GM11168 (cell line): Measurements from ENCODE around the gene BAHCC1.

Experiments used
- in situ Hi-C: fragments of 300-500 bp; cut with MboI; formaldehyde crosslinking; loops from one replicate; pipeline ENCODE4 v1.12.0; 2022; ENCODE audit warnings: low sequenced_read_pairs; ENCODE audit not compliant: unreplicated experiment

Gene BAHCC1

GRCh38 chr17:81471818-81472456 lies 76.7 kb downstream of the BAHCC1 start:
- in situ Hi-C loops = no loop called here

- in situ Hi-C loops = no loop called here
Observed at GRCh38 chr17:81473019-81473418, 77.8 kb downstream of the BAHCC1 start.

- in situ Hi-C loops = loop anchor here (25.0 kb wide), 2 partner anchors 188 to 338 kb away; partner anchors contain the start of gene SLC38A10
Observed at GRCh38 chr17:81474958-81475357, 79.7 kb downstream of the BAHCC1 start.

- in situ Hi-C loops = loop anchor here (25.0 kb wide), 2 partner anchors 189 to 339 kb away; partner anchors contain the start of gene SLC38A10
Observed at GRCh38 chr17:81476097-81476496, 80.8 kb downstream of the BAHCC1 start.

GRCh38 chr17:81476635-81477034 lies 81.4 kb downstream of the BAHCC1 start:
- in situ Hi-C loops = loop anchor here (25.0 kb wide), 2 partner anchors 189 to 339 kb away; partner anchors contain the start of gene SLC38A10

GRCh38 chr17:81477173-81477572 lies 81.9 kb downstream of the BAHCC1 start:
- in situ Hi-C loops = loop anchor here (25.0 kb wide), 2 partner anchors 190 to 340 kb away; partner anchors contain the start of gene SLC38A10

GRCh38 chr17:81478119-81478518 lies 82.9 kb downstream of the BAHCC1 start:
- in situ Hi-C loops = loop anchor here (25.0 kb wide), 2 partner anchors 191 to 341 kb away; partner anchors contain the start of gene SLC38A10

- in situ Hi-C loops = loop anchor here (25.0 kb wide), 2 partner anchors 192 to 342 kb away; partner anchors contain the start of gene SLC38A10
Observed at GRCh38 chr17:81479175-81480071, 84.2 kb downstream of the BAHCC1 start.

- in situ Hi-C loops = loop anchor here (25.0 kb wide), 2 partner anchors 193 to 343 kb away; partner anchors contain the start of gene SLC38A10
Observed at GRCh38 chr17:81480140-81481072, 85.1 kb downstream of the BAHCC1 start.

- in situ Hi-C loops = loop anchor here (25.0 kb wide), 2 partner anchors 194 to 344 kb away; partner anchors contain the start of gene SLC38A10
Observed at GRCh38 chr17:81481073-81481799, 86.0 kb downstream of the BAHCC1 start.

- in situ Hi-C loops = loop anchor here (25.0 kb wide), 2 partner anchors 195 to 345 kb away; partner anchors contain the start of gene SLC38A10
Observed at GRCh38 chr17:81481815-81482505, 86.7 kb downstream of the BAHCC1 start.

GRCh38 chr17:81482673-81483072 lies 87.4 kb downstream of the BAHCC1 start:
- in situ Hi-C loops = loop anchor here (25.0 kb wide), 2 partner anchors 195 to 345 kb away; partner anchors contain the start of gene SLC38A10

- in situ Hi-C loops = loop anchor here (25.0 kb wide), 2 partner anchors 196 to 346 kb away; partner anchors contain the start of gene SLC38A10
Observed at GRCh38 chr17:81483085-81483861, 88.0 kb downstream of the BAHCC1 start.

GRCh38 chr17:81483862-81484194 lies 88.6 kb downstream of the BAHCC1 start:
- in situ Hi-C loops = loop anchor here (25.0 kb wide), 2 partner anchors 197 to 347 kb away; partner anchors contain the start of gene SLC38A10

- in situ Hi-C loops = loop anchor here (25.0 kb wide), 2 partner anchors 197 to 347 kb away; partner anchors contain the start of gene SLC38A10
Observed at GRCh38 chr17:81484195-81484979, 89.1 kb downstream of the BAHCC1 start.

- in situ Hi-C loops = loop anchor here (25.0 kb wide), 2 partner anchors 199 to 349 kb away; partner anchors contain the start of gene SLC38A10
Observed at GRCh38 chr17:81486199-81486810, 91.0 kb downstream of the BAHCC1 start.
